GM19025 (cell line): ENCODE data around the gene NCK1.
"Not testable (repeated sequence)": the region's sequence is repeated elsewhere in the genome, so short reads cannot be mapped to it uniquely, and the experiment has no call there.

Experiments used
- ATAC-seq: cut with Tn5 transposase; IDR thresholded peaks from one replicate; pipeline ENCODE4 v1.9.1; 2021; ENCODE audit warnings: mild to moderate bottlenecking, low read depth, moderate library complexity; ENCODE audit not compliant: unreplicated experiment

NCK1 gene

DNA sequence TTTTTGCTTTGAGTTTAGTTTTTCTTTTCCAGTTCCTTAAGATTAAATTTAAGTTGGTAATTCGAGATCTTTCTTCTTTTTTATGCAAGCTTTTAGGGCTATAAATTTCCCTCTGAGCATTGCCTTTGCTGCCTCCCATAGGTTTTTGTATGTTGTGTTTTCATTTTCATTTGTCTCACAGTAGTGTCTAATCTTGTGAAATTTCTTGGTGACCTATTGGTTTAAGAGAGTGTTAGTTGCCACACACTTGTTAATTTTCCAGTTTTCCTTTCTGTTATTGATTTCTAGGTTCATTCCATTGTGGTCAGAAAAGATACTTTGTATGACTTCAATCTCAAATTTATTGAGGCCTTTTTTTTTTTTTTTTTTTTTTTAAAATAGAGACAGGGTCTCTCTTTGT is 77.5 kb downstream of the NCK1 start:
- no peak for ATAC-seq

DNA sequence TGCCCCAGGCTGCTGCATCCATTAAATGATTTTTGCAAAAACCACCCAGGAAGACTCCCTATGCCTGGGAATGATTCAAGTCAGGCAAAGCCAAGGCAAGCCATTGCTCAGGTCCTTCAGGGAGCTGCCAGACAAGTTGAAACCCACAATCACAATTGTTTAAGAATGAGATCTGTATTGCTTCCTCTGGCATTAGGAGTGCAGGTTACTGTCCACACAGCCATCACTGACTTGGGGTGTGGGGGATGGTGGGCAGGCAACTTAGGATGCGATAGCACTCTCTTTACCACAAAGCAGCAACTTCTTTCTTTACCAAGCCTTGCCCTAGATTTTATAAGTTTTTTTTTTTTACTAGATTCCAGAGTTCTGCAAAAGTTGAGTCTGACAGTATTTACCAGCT is 80.8 kb downstream of the NCK1 start:
- ATAC-seq: no peak

DNA sequence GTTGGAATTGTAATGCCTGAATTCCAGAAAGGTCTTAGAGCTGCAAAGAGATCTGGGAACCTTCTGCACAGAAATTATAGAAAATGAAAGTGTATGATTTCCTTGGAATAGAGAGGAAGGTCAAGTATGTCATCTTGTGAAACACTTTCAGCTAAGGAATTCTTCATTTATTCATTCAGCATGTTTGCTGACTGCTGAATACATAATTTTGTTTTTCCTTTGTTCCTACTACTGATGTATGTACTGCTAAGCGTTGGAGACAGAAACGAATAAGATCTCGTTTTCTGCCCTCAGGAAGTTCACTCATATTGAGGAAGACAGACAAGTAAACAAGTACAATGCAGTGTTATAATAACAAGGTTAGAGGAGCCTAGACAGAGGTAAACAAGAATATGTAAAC is 81.4 kb downstream of the NCK1 start:
- ATAC-seq: no peak

DNA sequence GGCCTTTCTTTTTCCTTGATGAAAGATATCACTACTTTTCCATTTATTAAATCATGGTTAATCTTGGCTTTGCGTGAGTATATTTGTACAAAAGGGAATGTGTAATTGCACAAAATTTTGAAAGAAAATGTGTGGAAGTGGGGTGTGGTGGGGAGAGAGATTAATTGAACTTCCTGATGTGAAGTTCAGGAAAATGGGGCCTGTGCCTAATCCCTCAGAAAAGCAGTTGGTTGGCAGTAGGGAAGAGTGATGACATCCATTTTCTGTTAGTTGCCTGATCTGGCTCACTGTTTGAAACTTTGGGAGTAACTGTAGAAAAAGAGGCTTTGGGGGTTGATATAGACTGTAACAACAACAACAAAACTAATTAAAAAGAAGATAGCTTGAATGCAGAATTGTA is 85.0 kb downstream of the NCK1 start:
- no peak for ATAC-seq

DNA sequence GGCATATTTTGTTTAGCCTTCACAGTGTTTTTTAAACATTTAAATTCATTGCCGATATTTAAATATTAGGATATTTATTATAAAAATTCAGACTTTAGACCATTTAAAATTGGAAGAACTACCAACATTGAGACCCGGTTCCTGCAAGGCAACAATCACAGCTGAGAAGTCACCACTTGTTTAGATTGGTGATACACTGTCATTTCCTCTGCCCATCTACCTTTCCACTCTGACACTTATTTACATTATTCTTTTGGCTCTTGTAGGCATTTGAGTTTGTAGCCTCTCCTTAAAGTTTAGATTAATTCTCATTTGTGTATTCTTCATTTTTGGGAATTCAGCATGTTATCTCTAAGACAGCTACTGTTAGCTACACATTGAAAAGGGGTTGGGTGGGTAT is 85.5 kb downstream of the NCK1 start:
- no peak for ATAC-seq

DNA sequence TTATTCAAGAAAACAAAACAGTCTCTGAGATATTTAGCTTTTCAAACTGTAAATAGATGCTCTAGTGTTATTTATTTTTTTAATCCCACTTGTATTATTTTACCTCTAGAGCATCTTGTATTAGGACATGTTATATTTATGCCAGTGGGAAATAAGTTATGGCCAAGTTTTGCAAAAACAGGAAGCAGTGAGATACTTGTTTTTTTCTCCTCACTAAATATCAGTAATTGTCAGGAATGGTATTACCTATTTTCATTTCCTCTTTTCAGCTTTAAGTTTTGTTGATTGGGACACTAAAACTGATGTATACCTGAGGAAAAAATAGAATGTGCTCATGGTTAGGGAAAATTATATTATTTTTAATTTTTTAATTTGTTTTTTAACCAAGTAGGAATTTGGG is 87.1 kb downstream of the NCK1 start:
- no peak for ATAC-seq

DNA sequence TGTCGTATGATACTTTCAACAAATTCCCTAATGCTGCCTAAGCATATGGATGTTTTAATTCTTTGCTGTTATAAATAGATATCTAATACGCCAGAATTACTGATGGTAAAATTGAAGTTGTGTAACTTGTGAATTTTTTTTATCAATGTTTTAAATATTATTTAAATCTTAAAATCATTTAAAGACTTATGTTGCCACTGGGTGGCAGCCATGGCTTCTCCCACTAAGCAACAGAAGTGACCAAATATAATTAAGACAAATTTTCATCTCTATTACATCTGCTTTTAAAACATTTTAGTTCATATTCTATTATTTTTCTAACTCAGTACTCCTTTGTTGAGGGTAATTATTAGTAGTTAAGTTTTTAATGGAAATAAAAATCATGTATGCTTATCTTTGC is 87.7 kb downstream of the NCK1 start:
- no peak for ATAC-seq

DNA sequence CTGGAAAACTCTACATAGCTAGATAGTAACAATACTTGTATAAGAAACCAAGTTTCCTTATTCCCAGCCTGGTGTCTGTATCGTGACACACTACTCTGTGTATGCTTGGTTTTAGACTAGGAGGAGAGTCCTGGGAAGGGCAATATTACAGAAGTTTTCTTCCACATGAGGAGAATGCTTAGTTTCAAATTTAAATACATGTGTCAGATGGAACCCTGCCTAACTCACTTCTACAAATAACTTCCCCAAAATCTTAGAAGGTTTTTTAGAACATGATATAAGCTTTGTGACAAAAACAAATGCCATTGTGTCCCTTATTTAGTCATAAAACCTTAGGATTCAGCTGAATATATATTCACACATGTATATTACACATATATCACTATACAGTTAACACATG is 88.6 kb downstream of the NCK1 start:
- ATAC-seq: no peak

DNA sequence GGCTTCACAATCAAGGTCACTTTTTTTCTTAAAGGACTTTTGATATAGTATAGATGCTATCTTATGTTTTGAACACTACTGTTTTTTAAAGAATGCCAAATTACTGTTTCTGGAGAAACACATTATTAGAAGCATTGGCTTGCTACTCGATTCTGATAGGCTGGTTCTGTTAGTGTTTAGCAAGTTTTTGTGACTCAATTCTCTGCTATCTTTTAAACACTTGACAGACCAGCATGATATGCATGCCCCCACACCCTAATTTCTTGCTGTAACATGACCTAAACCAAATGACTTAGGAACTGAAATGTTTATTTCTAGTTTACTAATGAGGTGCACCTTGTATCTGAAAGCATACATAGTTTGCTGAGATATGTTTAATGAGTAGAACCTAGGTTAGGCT is 90.3 kb downstream of the NCK1 start:
- no peak for ATAC-seq

DNA sequence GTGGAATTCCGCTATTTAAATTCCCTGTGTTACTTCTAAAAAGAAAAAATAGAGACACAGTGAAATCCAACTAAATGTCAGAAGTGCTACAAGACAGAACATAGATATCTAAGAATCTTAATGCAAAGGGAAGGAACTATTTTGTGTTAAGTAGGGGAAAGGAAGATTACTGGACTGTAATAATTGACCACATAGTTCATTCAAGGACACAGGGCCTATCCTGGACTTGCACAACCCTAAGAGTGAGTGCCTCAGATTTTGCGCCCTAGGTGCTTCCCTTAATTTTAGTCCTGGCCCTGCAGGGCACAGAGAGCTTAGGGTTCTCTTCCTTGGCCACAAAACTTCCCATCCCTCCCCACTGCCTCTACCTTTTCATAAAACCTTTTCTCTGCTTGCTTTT is 92.2 kb downstream of the NCK1 start:
- ATAC-seq: no peak

DNA sequence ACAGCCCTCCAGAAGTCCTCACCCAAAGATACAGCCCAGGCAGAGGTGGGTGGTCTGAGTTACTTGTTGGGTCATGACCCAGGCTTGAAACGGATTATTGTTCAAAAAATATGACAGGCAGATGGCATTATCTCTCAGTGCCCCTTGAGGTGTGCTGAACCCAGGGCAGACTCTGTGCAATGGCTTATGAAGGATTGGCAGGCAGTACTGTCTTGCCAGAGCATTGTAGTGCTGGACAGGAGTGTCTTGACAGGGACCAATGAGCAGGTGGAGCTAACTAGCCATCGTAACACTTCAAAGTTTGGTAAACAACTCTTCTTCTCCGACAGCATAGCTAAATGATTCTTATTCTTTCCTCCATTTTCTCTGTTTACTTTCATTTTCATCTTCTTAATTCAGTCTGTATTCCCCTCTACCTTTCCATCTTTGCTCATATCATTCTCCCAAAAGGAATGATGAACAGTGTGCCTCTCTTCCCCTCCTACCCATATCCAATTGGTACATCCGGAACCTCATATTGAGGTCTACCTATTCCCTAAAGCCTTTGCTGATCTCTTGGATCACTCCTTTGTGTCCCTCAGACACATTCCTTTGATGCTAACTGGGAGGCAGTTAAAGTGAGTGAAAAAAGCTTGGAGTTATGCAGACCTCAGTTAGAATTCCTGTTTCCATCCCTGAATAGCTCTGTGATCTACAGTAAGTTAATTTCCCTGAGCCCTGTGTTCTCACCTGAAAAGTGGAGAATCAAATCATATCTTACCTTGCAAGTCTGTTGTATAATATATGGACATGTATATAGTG is 93.2 kb downstream of the NCK1 start:
- no peak for ATAC-seq

DNA sequence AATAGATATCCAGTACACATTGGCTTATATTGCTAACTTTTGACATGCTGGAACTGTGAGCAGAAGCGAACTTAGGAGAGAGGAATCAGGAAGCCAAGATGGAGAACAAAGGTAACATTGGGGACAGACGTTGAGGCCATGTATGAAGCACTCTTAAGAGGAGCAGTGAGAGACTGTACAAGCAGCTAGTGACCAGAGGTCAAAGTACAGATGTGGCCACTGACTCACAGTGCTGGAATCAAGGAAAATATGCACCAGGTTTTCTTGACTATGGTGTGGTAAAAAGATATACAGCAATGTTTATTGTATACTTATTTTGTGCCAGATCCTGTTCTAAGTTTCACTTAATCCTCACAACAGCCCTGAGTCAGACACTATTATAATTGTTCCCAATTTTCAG is 93.8 kb downstream of the NCK1 start:
- no peak for ATAC-seq

DNA sequence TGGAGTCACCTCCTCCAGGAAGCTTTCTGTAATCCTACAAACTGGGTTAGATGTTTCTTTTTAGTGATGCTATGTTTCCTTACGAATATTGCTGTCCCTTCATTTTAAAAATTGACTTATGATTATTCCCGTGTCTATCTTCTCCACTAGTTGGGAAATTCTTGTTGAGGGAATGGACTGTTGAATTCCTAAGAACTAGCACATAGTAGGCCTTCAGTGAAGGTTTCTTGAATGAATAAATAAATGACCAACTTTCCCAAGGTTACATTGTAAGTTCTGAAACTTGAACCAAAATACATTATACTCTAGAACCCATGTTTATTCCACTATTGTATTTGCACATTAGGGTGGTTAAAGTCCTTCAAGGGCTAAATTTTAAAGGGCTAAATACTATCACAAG is 95.0 kb downstream of the NCK1 start:
- ATAC-seq: no peak

DNA sequence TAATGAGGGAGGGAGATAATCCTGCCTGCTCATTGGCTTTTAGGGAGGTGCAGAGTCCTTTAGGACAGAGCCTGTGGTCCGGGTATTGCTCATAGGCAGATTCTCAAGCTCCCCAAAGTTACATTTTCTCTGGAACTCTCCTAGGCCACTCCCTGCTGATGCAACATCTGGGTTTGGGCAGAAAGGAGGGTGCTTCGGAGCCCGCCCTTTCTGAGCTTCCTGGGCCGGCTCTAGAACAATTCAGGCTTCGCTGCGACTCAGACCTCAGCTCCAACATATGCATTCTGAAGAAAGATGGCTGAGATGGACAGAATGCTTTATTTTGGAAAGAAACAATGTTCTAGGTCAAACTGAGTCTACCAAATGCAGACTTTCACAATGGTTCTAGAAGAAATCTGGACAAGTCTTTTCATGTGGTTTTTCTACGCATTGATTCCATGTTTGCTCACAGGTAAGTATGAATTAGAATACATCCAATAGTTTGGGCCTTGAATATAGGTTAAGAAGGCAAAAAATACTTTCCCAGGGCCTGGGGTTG is 95.8 kb downstream of the NCK1 start, which contains the start of gene IL20RB:
TSS of gene IL20RB (plus strand) at position 233 of the 538 bp plus-strand sequence. CDS start at position 364, 131 bp downstream.
- no peak for ATAC-seq

DNA sequence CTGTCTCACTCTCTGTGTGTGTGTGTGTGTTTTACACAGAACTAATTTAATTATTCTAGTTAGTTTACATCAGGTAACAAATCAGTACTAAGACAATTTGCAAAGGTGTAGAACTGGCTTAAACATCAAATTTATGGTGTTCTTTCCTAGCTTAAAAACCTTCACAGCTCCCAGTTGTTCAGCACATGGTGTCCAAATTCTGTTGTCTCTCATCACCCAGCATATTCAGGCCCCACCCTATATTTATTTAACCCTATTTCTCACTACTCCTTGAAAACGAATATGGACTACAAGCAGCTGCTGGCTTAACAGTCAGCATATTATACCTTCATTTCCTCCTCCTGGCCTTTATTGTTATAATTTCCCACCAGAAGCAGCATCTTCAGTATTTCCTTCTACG is 96.9 kb downstream of the NCK1 start:
- ATAC-seq: no peak

DNA sequence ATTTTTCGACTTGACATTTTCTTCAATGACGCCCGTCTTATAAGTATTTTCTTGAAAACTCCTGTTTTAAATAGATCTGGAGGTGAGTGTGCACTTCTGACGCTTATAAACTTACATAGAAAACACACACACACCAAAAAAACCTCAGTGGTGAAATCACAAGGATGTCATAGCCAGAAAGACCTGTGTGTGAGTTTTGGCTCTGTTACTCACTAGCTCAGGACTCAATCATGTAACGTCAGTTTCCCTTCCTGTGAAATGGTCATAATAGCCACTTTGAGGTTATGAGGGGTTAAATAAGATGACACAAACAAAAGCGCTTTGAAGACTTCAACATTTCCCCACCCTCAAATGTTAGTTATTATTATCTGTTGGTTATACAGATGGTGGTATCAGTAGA is 97.6 kb downstream of the NCK1 start:
- ATAC-seq: no peak

DNA sequence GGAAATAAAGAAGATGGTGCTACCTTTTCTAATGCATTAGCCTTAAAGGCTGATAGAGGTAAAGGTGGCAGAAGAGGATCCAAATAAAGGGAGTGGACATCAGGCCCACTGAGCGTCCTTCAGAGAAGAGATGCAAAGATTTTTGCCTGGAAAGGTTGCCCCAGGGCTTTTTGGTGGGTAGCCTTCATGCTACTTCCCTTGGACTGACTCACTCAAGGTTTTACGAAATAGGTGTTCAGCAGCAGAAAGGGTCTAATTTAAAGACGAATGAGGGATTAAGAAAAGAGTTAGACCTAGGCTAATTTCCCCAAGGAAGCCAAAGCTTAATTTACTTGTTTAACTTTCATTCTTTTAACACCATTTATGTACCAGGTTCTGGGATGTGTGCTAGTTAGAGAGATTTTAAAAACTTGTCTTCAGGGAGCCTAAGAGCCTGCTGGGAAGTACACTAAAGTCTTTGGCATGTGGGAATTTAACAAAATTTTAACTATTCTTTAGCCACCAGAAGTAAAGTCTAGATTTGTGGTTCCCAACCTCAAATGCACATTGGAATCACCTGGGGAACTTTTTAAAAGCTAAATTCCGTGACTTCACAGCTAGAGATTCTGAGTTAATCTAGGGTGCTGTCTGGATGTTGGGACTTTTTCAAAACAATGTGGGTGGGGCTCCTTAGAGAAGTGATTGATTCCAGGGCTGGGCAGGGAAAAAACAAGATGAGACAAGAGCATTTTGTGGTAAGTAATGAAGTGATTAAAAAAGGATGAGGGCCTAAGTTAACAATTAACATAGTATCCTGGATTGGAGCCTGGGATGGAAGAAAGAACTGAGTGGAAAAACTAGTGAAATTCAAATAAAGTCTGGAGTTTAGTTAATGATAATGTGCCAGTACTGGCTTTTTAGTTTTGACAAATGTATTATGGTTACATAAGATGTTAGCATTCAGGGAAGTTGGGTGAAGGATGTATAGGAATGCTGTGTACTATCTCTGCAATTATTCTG is 99.1 kb downstream of the NCK1 start:
- ATAC-seq: no peak

DNA sequence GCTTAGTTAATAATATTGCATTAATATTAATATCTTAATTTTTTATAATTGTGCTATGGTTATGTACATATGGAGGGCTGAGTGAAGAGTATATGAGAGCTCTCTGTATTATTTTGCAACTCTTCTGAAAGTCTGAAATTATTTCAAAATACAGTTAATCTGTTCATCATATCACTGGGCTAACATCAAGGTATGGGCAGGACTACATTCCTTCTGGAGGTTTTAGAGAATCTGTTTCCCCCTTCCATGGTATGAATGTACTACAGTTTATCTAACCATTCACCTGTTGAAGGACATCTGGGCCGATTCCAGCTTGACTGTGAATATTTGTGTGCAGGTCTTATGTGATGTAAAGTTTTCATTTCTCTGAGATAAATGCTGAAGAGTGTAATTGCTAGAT is 100.9 kb downstream of the NCK1 start:
- no peak for ATAC-seq

DNA sequence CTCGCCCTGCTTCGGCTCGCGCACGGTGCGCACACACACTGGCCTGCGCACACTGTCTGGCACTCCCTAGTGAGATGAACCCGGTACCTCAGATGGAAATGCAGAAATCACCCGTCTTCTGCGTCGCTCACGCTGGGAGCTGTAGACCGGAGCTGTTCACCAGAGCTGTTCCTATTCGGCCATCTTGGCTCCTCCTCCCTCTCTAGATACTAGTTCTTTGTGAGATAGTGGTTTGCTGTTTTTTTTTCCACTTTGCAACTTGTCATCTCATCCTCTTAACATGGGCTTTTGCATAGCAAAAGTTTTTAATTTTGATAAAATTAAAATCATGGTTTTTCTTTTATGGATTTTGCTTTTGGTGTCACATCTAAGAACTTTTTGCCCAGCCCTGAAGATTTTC is 107.5 kb downstream of the NCK1 start:
- not testable (repeated sequence) for ATAC-seq

DNA sequence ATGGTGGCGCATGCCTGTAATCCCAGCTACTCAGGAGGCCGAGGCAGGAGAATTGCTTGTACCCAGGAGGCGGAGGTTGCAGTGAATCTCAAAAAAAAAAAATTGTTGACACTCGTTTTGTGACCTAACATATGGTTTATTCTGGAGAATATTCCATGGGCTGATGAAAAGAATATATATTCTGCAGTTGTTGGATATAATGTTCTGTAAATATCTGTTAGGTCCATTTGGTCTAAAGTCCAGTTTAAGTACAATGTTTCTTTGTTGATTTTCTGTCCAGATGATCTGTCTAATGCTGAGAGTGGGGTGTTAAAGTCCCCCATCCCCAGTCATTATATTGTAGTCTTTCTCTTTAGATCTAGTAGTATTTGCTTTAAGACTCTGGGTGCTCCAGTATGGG is 111.3 kb downstream of the NCK1 start:
- no peak for ATAC-seq

DNA sequence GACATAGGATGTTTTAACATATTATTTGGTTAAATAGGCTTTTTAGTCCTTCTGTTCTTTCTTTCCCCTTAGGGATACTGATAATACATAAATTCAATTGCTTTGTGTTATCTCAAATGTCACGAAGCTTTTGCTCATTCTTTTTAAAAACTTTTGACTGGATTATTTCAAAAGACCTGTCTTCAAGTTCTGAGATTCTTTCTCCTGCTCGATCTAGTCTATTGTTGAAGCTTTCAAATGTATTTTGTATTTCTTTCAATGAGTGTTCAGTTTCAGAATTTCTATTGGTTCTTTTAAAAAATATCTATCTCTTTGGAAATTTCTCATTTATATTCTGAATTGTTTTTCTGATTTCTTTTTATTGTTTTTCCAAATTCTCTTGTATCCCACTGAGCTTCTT is 112.7 kb downstream of the NCK1 start:
- ATAC-seq: no peak
